ENCODE results near the gene PLD6. TPM values are rescaled to one million over a fixed set of nuclear protein-coding genes. Genes with fewer than 3 reads are reported as not detected.
"Not testable (repeated sequence)": the region's sequence is repeated elsewhere in the genome, so short reads cannot be mapped to it uniquely, and the experiment has no call there.

Gene PLD6, protein sequence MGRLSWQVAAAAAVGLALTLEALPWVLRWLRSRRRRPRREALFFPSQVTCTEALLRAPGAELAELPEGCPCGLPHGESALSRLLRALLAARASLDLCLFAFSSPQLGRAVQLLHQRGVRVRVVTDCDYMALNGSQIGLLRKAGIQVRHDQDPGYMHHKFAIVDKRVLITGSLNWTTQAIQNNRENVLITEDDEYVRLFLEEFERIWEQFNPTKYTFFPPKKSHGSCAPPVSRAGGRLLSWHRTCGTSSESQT
- total RNA-seq = 10 to 100 TPM in 2 of 8 experiments, 1 to 10 TPM in 6; 1.9 to 18.2 (median 4.8) TPM

DNA sequence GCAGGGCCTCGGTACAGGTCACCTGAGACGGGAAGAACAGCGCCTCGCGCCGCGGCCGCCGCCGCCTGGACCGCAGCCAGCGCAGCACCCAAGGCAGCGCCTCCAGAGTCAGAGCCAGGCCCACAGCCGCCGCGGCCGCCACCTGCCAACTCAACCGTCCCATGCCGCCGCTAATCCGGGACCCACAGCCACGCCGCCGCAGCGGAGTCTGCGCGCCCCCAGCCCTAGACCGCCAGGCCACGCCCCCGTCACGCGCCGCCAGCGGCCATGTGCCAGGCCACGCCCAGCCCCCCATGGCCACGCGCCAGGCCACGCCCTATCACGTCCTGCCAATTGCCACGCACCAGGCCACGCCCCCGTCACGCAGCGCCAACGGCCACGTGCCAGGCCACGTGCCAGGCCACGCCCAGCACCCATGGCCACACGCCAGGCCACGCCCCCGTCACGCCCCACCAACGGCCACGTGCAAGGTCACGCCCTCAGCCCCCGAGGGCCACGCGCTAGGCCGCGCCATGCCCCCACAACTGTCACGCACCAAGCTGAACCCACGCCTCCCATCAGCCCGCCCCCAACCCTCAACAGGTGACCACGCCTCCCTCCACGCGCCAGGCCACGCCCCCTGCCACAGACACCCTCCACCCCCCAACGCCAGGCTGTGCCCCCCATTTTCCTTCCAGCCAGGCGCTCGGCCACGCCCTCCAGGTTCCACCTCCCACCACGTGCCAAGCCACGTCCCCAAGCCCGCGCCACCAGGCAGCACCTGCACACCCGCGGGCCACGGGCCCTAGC is at the start of gene PLD6:
Gene PLD6, minus strand, starts transcription at position 210 of the 789 bp plus-strand sequence. Its CDS starts 47 bp downstream, at position 163.
- WGBS, 10 experiments = 10% methylated on average over 2 of the region's 78 CpGs; no CpG with 5 or more reads in 9 of the 10 experiments
- in situ Hi-C loops (cut with MboI; ENCODE audit: low pct_unique_long_range_greater_than_20kb in 2 of 9, low sequenced_read_pairs in 9 of 9, unreplicated experiment in 9 of 9) = loop anchor here in 1 of 9 experiments (25.0 kb wide), 1 partner anchor 194 kb away; no protein-coding TSS in a partner anchor
- Histone ChIP-seq H3K4me1 (replicated peaks in 1 of 2) (peaks cover 5 to 7% of the 10 kb centered on the region in 2 donors), H3K27ac (peak within 1 kb of the TSS in 1 of 2 donors; percentile 40), H3K4me3 (peak within 1 kb of the TSS in 4 of 5 donors; percentile 25 to 51 (median 34))
- ATAC-seq (replicated peaks in 6 of 8) = peak in 7 of 8 experiments; percentile 19 to 79 (median 61)

DNA sequence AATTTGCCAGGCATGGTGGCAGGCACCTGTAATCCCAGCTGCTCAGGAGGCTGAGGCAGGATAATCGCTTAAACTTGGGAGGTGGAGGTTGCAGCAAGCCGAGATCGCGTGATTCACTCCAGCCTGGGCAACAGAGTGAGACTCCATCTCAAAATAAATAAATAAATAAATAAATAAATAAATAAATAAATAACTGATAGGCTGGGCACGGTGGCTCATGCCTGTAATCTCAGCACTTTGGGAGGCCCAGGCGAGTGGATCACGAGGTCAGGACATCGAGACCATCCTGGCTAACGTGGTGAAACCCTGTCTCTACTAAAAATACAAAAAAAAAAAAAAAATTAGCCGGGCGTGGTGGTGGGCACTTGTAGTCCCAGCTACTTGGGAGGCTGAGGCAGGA is 49.6 kb upstream of the PLD6 start:
- H3K27ac ChIP-seq; in situ Hi-C loops (cut with MboI; ENCODE audit: low pct_unique_long_range_greater_than_20kb in 2 of 9, low sequenced_read_pairs in 9 of 9, unreplicated experiment in 9 of 9); H3K4me3 ChIP-seq; ATAC-seq (replicated peaks in 6 of 8); H3K4me1 ChIP-seq (replicated peaks in 1 of 2): not testable (repeated sequence)
- WGBS, 10 experiments = 70 to 100% (median 93%) methylated on average over 2 to 8 of the region's 11 CpGs; no CpG with 5 or more reads in 4 of the 10 experiments

DNA sequence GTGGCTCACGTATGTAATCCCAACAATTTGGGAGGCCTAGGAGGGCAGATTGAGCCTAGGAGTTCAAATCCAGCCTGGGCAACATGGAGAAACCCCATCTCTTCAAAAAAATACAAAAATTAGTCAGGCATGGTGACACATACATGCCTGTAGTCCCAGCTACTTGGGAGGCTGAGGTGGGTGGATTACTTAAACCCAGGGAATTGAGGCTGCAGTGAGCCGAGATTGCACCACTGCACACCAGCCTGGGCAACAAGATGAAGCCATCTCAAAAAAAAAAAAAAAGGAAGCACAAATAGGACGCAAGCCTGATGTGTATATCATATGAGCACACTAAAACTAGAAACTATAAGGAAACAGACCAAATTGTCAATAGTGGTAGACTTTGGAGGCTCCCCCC is 47.9 kb upstream of the PLD6 start:
- 29 to 100% (median 90%) methylated on average over 1 to 3 of the region's 3 CpGs; no CpG with 5 or more reads in 1 of the 10 experiments for WGBS, 10 experiments
- no peaks in the 10 kb centered on the region for H3K4me1 ChIP-seq (replicated peaks in 1 of 2)
- no peak overlapping the region for H3K27ac ChIP-seq
- in situ Hi-C loops (cut with MboI; ENCODE audit: low pct_unique_long_range_greater_than_20kb in 2 of 9, low sequenced_read_pairs in 9 of 9, unreplicated experiment in 9 of 9) = no loop called here
- no peak overlapping the region for H3K4me3 ChIP-seq
- ATAC-seq (replicated peaks in 6 of 8) = no peak

DNA sequence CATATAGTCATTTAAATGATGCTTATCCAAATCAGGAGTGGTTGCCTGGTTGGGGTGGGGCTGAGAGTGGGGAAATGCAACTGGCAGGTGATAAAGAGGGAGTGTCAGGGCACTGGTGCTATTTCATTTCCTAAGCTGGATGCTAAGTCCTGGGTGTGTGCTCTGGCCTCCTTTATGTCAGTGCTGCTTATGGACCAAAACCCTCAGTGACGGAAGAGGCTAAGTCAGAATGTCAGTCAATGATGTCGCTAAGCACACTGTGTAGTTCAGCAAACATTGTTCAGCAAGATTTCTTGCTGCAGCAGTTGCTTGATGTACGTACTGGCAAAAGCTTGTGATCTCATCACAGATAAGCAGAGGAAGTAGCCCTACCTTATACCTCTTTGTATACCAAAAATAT is 47.3 kb upstream of the PLD6 start:
- 71 to 100% (median 97%) methylated on average over 1 to 3 of the region's 3 CpGs; no CpG with 5 or more reads in 4 of the 10 experiments for WGBS, 10 experiments

DNA sequence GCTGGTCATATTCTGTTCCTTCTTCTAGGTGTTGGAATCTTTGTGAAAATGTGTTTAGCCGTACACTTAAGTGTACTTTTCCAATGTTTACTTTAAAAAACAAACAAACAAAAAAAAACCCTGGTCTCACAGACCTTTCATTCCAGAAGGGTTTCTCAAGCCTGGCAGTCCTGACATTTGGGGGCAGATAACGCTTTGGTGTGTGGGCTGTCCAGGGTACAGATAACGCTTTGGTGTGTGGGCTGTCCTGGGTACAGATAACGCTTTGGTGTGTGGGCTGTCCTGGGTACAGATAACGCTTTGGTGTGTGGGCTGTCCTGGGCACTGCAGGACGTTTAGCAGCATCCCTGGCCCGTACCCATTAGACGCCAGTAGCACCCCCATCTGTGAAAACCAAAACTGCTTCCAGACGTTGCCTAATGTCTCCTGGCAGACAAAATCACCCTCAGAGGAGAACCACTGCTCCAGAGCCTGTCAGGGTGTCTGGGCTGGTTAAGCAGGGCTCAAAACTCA is 46.1 kb upstream of the PLD6 start:
- H3K4me1 ChIP-seq (replicated peaks in 1 of 2) = no peaks in the 10 kb centered on the region
- ATAC-seq (replicated peaks in 6 of 8) = no peak
- in situ Hi-C loops (cut with MboI; ENCODE audit: low pct_unique_long_range_greater_than_20kb in 2 of 9, low sequenced_read_pairs in 9 of 9, unreplicated experiment in 9 of 9) = no loop called here
- H3K4me3 ChIP-seq = no peak overlapping the region
- 86 to 100% (median 100%) methylated on average over 1 to 8 of the region's 9 CpGs; no CpG with 5 or more reads in 6 of the 10 experiments for WGBS, 10 experiments
- H3K27ac ChIP-seq = no peak overlapping the region

More for the DNA sequence above, 47.3 kb upstream of the PLD6 start:
- Histone ChIP-seq H3K4me3 (no peak overlapping the region), H3K4me1 (replicated peaks in 1 of 2) (no peaks in the 10 kb centered on the region), H3K27ac (no peak overlapping the region)
- in situ Hi-C loops (cut with MboI; ENCODE audit: low pct_unique_long_range_greater_than_20kb in 2 of 9, low sequenced_read_pairs in 9 of 9, unreplicated experiment in 9 of 9) = no loop called here
- ATAC-seq (replicated peaks in 6 of 8) = no peak

DNA sequence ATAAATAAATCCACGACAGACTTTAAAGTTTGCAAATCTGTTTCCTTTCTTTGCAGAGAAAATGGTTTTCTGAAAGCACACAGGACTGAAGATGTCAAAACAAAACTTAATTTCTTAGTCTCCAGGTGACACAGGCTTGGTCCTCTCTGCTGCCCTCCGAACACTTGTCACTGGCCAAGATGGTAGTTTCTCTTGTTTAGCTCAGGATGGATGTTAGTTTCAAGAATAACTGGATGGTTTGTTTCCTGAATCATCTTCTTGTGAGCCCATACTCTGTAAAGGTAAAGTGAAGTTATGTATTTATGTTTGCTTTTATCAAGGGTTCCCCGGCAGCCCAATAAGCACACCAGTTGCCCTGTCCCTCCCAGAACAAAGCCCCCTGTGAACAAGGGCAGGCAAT is 40.7 kb upstream of the PLD6 start:
- Histone ChIP-seq H3K4me1 (replicated peaks in 1 of 2) (no peaks in the 10 kb centered on the region), H3K27ac (no peak overlapping the region), H3K4me3 (no peak overlapping the region)
- in situ Hi-C loops (cut with MboI; ENCODE audit: low pct_unique_long_range_greater_than_20kb in 2 of 9, low sequenced_read_pairs in 9 of 9, unreplicated experiment in 9 of 9) = no loop called here
- ATAC-seq (replicated peaks in 6 of 8) = no peak
- WGBS, 10 experiments = 17 to 100% (median 96%) methylated on average over 1 to 3 of the region's 3 CpGs

DNA sequence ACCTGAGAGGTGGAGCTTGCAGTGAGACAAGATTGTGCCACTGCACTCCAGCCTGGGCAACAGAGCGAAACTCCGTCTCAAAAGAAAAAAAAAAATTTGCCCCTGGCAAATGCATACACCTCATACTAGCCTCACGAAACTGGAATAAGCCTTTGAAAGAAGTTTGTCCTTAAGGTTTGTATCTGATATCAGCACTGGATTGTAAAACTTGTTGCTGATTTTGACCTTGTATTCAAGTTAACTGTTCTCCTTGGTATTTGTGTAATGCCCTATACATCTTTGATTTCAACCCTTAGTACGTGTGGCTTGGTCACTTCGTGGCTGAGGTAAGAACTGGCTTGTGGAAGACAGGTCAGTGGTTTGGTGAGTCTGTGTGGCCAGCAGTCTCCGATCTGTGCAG is 37.0 kb upstream of the PLD6 start:
- in situ Hi-C loops (cut with MboI; ENCODE audit: low pct_unique_long_range_greater_than_20kb in 2 of 9, low sequenced_read_pairs in 9 of 9, unreplicated experiment in 9 of 9) = no loop called here
- WGBS, 10 experiments = 66 to 100% (median 89%) methylated on average over 1 to 5 of the region's 6 CpGs
- no peaks in the 10 kb centered on the region for H3K4me1 ChIP-seq (replicated peaks in 1 of 2)
- H3K27ac ChIP-seq = no peak overlapping the region
- ATAC-seq (replicated peaks in 6 of 8) = no peak
- no peak overlapping the region for H3K4me3 ChIP-seq

DNA sequence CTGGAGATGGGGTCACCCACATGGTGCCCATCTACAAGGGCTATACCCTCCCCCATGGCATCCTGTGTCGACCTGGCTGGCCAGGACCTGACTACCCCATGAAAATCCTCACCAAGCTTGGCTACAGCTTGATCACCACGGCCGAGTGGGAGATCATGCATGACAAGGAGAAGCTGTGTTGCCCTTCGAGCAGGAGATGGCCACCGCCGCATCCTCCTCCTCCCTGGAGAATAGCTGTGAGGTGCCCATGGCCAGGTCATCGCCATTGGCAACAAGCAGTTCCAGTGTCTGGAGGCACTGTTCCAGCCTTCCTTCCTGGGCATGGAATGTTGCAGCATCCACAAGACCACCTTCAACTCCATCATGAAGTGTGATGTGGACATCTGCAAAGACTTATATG is 36.1 kb upstream of the PLD6 start:
- WGBS, 10 experiments = 76 to 100% (median 100%) methylated on average over 1 to 4 of the region's 7 CpGs; no CpG with 5 or more reads in 7 of the 10 experiments
- Histone ChIP-seq H3K4me1 (replicated peaks in 1 of 2) (no peaks in the 10 kb centered on the region), H3K27ac (no peak overlapping the region), H3K4me3 (no peak overlapping the region)
- no peak for ATAC-seq (replicated peaks in 6 of 8)
- in situ Hi-C loops (cut with MboI; ENCODE audit: low pct_unique_long_range_greater_than_20kb in 2 of 9, low sequenced_read_pairs in 9 of 9, unreplicated experiment in 9 of 9) = no loop called here

DNA sequence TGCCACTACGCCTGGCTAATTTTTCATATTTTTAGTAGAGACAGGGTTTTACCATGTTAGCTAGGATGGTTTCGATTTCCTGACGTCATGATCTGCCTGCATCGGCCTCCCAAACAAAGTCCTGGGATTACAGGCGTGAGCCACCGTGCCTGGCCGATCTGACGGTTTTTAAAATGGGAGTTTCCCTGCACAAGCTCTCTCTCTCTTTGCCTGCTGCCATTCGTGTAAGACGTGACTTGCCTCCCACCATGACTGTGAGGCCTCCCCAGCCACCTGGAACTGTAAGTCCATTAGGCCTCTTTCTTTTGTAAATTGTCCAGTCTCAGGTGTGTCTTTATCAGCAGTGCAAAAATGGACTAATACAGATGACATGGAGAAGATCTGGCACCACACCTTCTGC is 35.5 kb upstream of the PLD6 start:
- in situ Hi-C loops (cut with MboI; ENCODE audit: low pct_unique_long_range_greater_than_20kb in 2 of 9, low sequenced_read_pairs in 9 of 9, unreplicated experiment in 9 of 9) = no loop called here
- no peaks in the 10 kb centered on the region for H3K4me1 ChIP-seq (replicated peaks in 1 of 2)
- no peak overlapping the region for H3K4me3 ChIP-seq
- no peak overlapping the region for H3K27ac ChIP-seq
- 24 to 100% (median 80%) methylated on average over 1 to 8 of the region's 10 CpGs; no CpG with 5 or more reads in 1 of the 10 experiments for WGBS, 10 experiments
- ATAC-seq (replicated peaks in 6 of 8) = no peak

DNA sequence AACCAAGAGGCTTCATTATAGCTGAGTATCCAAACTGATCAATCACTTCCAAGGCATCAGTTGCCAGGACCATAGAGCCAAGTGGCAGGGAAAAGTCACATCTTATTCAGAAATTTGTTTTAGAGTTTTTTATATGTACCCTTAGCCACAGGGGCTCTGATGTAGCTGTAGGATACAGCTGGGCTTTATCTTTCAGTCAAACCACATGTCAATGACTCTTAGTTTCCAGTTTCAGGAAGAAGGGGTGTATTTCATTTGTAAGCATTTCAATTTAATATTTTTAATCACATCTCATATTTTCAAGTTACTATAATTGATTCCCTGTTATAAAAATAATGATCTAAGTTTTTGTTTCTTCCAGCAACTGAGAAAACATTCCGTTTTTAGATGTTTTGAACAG is 33.7 kb upstream of the PLD6 start:
- in situ Hi-C loops (cut with MboI; ENCODE audit: low pct_unique_long_range_greater_than_20kb in 2 of 9, low sequenced_read_pairs in 9 of 9, unreplicated experiment in 9 of 9) = no loop called here
- ATAC-seq (replicated peaks in 6 of 8) = no peak
- Histone ChIP-seq H3K4me1 (replicated peaks in 1 of 2) (peaks cover 5 to 12% of the 10 kb centered on the region in 2 donors), H3K4me3 (no peak overlapping the region), H3K27ac (no peak overlapping the region)
- WGBS, 10 experiments = 0 to 100% (median 68%) methylated on average over 1 of the region's 1 CpG; no CpG with 5 or more reads in 2 of the 10 experiments

DNA sequence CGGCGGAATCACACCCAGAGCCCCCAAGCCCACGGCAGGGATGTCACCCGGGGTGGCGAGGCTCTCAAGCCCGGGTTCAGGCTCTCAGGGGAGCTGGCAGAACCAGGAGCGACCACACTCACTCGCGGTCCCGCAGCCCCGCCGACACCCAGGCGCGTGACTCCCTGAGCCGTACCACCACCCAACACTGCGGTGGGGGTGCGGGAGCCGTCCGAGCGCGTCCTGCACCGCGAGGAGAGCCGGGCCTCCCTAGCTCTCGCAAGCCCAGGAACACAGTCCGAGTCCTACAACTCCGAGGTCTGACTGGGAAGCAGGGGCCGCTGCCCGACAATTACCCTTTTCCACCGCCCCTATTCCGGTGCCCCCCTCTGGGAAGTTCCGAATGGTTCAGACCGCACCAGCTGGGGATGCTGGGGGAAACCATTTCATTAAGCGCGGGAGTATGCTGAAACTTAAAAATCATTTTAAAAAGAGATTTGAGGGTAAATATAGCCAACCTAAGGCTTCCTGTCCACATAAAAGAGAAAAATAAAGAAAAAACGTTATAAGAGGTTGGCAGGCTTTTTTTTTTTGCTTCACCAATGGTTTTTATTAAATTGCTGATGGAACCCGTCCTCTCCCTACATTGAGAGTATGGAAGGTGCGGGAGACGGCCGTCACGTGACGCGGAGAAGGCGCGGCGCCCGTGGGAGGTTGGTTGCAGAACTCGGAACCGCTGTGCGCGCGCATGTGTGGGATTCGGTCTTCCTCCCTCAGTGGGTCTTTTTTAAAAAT is 31.1 kb upstream of the PLD6 start, which contains the start of gene FLCN:
Gene FLCN, minus strand, starts transcription at position 143 of the 774 bp plus-strand sequence. CDS start 9,031 bp downstream, outside the sequence.
- H3K4me3 ChIP-seq = peak within 1 kb of the TSS; percentile 81 to 97 (median 91)
- WGBS, 10 experiments = 0 to 2% (median 0%) methylated on average over 1 to 36 of the region's 53 CpGs; no CpG with 5 or more reads in 1 of the 10 experiments
- peaks cover 5 to 12% of the 10 kb centered on the region in 2 donors for H3K4me1 ChIP-seq (replicated peaks in 1 of 2)
- peak; percentile 78 to 94 (median 91) for ATAC-seq (replicated peaks in 6 of 8)
- peak within 1 kb of the TSS; percentile 100 for H3K27ac ChIP-seq
- in situ Hi-C loops (cut with MboI; ENCODE audit: low pct_unique_long_range_greater_than_20kb in 2 of 9, low sequenced_read_pairs in 9 of 9, unreplicated experiment in 9 of 9) = no loop called here

DNA sequence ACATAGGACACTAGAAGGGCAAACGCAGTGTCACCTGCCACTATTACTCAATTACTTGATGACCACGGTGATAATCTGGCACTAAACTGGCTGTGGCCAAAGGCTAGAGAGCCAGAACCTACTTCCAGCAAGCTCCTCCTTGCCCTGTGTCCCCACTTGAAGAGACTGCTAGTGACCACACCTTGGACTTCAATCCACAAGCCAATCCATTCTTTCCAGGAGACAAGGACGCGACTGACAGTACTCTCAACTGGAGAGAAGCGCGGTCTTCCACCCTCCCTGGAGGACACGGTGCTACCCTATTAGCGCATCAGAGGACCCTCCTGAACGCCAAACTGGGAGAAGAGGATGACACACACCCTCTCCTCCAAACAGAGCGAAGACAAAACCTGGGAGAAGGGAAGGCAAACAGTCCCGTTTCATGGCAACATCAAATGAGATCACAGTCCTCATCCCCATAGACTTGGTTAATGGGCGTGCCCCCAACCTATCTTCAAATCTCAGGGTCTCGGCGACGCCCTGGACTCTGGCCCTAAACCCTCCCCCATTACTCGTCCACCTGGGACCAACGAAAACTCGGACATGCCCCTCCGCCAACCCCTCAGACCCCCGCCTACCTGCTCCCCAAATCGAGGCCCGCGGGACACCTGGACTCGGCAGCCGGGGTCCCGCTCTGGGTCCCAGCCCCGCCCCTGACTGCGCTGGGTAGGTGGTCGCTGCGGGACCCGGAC is 30.3 kb upstream of the PLD6 start:
- Histone ChIP-seq H3K4me3 (peak overlapping the region; percentile 81 to 97 (median 91)), H3K27ac (peak overlapping the region; percentile 100), H3K4me1 (replicated peaks in 1 of 2) (peaks cover 5 to 12% of the 10 kb centered on the region in 2 donors)
- 0 to 4% (median 0%) methylated on average over 1 to 9 of the region's 31 CpGs; no CpG with 5 or more reads in 4 of the 10 experiments for WGBS, 10 experiments
- peak; percentile 33 to 61 (median 49) for ATAC-seq (replicated peaks in 6 of 8)
- in situ Hi-C loops (cut with MboI; ENCODE audit: low pct_unique_long_range_greater_than_20kb in 2 of 9, low sequenced_read_pairs in 9 of 9, unreplicated experiment in 9 of 9) = no loop called here

All from motor neuron (in vitro differentiated cells).